Measurements from ENCODE around the gene TSTD1. TPM values are rescaled to one million over a fixed set of nuclear protein-coding genes. Genes with fewer than 3 reads are reported as not detected.

Gene TSTD1
- total and polyA plus RNA-seq, 2 of the 8 experiments (the other 6 are each of a cell fraction or from before 2014, with no cell fraction given) = 60.9 to 314 TPM

DNA sequence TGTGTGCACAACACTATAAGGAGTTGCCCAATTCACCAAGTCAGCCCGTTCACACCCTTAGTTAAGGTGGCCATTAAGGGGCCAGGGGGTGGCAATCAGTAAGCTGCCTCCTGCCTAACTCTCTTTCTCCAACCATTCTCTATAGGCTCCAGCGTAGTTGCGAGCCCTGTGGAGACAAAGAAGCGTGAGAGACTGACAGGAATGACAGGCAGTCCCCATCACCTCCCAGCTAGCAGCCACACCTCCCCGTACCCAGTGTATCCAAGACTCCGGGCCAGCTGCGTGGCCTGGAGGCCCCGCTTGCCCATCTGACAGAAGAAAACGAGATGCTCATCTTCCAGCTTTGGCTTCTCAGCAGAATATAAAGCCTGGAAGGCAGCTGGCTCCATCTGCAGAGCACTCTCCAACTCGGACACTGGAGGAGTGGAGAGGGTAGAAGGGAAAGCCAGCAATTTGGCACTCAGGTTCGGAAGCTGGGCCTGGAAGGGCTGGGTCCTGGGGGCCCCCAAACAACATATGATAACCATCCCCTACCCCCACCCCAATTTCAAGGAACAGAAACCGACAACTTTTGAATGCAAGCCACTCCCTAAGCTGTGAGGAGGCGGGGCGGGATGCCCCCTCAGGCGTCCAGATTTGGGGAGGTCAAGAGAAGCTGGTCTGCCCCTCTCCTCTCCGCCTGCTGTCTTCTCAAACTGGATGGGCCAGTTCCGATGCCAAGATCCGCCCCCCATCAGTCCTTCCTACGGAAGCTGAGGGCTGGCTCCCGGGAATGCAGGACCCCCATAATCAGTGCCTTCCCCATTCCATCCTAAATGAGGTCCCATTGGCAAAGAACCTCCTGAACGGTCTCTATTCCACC, 872 bp downstream of the TSTD1 start (continued):
- TF ChIP-seq, protein P1, sequence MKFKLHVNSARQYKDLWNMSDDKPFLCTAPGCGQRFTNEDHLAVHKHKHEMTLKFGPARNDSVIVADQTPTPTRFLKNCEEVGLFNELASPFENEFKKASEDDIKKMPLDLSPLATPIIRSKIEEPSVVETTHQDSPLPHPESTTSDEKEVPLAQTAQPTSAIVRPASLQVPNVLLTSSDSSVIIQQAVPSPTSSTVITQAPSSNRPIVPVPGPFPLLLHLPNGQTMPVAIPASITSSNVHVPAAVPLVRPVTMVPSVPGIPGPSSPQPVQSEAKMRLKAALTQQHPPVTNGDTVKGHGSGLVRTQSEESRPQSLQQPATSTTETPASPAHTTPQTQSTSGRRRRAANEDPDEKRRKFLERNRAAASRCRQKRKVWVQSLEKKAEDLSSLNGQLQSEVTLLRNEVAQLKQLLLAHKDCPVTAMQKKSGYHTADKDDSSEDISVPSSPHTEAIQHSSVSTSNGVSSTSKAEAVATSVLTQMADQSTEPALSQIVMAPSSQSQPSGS (IDR thresholded peaks at IDR 0.05; ENCODE audit: low read length) = no peak

Data from H1 (cell line).